MM.1S (cell line): Measurements from ENCODE around the gene PODNL1.

Experiments used
- EZH2 ChIP-seq: fragments of 300-600 bp; sonication (generic); optimal IDR thresholded peaks from 2 replicates; pipeline ENCODE3; 2017; ENCODE audit warnings: low read depth, mild to moderate bottlenecking, antibody characterized with exemption, low read length, mixed read lengths
- EZH2phosphoT487 ChIP-seq: fragments of 300-600 bp; sonication (generic); IDR thresholded peaks from 2 replicates; pipeline ENCODE4 v1.6.1; 2018; ENCODE audit warnings: antibody characterized with exemption, low read length

- TF ChIP-seq EZH2phosphoT487 (no peak), EZH2 (no peak)
Observed at GRCh38 chr19:13969897-13970296, 31.7 kb upstream of the PODNL1 start.
